K562 (cell line): ENCODE results near the gene MFSD2B. TPM values are rescaled to one million over a fixed set of nuclear protein-coding genes. Genes with fewer than 3 reads are reported as not detected.

Experiments used
- CEBPZ ChIP-seq: fragments of 150-350 bp; IDR thresholded peaks from 2 replicates; pipeline ENCODE4 v1.6.1; 2014; ENCODE audit warnings: low read depth, mild to moderate bottlenecking, low read length, borderline replicate concordance
- CHD4 ChIP-seq: fragments of 200-600 bp; sonication (generic); IDR thresholded peaks from 3 replicates; pipeline ENCODE4 v1.6.1; 2012; ENCODE audit warnings: low read depth, mild to moderate bottlenecking, mixed read lengths, low read length, inconsistent platforms; ENCODE audit not compliant: insufficient read depth, insufficient replicate concordance, poor library complexity, severe bottlenecking
- COPS2 ChIP-seq: fragments of 450-650 bp; conservative IDR thresholded peaks from 2 replicates; pipeline ENCODE4 v1.6.1; 2016; ENCODE audit warnings: mild to moderate bottlenecking, moderate library complexity
- HBP1 ChIP-seq: fragments of 450-650 bp; formaldehyde crosslinking; IDR thresholded peaks from 2 replicates; pipeline ENCODE4 v1.4.0; 2022; ENCODE audit warnings: missing genetic modification characterization
- KAT8 ChIP-seq: fragments of 450-650 bp; IDR thresholded peaks from 2 replicates; pipeline ENCODE4 v1.6.1; 2016; ENCODE audit warnings: low read depth, mild to moderate bottlenecking
- MYBL2 ChIP-seq, 2 experiments: fragments of 450-650 bp in 1 of 2; sonication (generic) in 1 of 2; formaldehyde crosslinking in 1 of 2; IDR thresholded peaks; 2 replicates each; pipeline versions ENCODE4 v1.6.1 to v1.8.1; 2017 to 2022; ENCODE audit warnings: borderline replicate concordance in 1 of 2, inconsistent platforms in 1 of 2, low read depth in 1 of 2, mild to moderate bottlenecking in 1 of 2, missing genetic modification reagents in 1 of 2, moderate library complexity in 1 of 2
- NCOA2 ChIP-seq, 2 experiments: fragments of 450-650 bp; IDR thresholded peaks; 2 replicates each; pipeline ENCODE4 v1.6.1; 2018; ENCODE audit warnings: mild to moderate bottlenecking in 2 of 2, moderate library complexity in 1 of 2; ENCODE audit not compliant: partially characterized antibody in 2 of 2
- NFYB ChIP-seq: IDR thresholded peaks from 2 replicates; pipeline ENCODE4 v1.6.1; 2011; ENCODE audit warnings: mild to moderate bottlenecking, moderate library complexity; ENCODE audit not compliant: insufficient read length; ENCODE audit errors: extremely low read depth
- NKRF ChIP-seq: fragments of 450-650 bp; IDR thresholded peaks from 2 replicates; pipeline ENCODE4 v1.6.1; 2016; ENCODE audit warnings: borderline replicate concordance
- POLR2A ChIP-seq: fragments of 450-650 bp; conservative IDR thresholded peaks from 2 replicates; pipeline ENCODE4 v1.6.1; 2016
- PTTG1 ChIP-seq: fragments of 450-650 bp; IDR thresholded peaks from 2 replicates; pipeline ENCODE4 v1.6.1; 2016; ENCODE audit warnings: low read depth, mild to moderate bottlenecking, missing genetic modification characterization, missing compliant biosample characterization
- SMAD3 ChIP-seq: fragments of 450-650 bp; formaldehyde crosslinking; conservative IDR thresholded peaks from 2 replicates; pipeline ENCODE4 v1.4.0; 2020; ENCODE audit warnings: mild to moderate bottlenecking
- TEAD2 ChIP-seq: fragments of 450-650 bp; IDR thresholded peaks from 2 replicates; pipeline ENCODE4 v1.6.1; 2016; ENCODE audit warnings: missing genetic modification characterization, control low read depth, missing compliant biosample characterization
- THRA ChIP-seq: fragments of 450-650 bp; IDR thresholded peaks from 2 replicates; pipeline ENCODE4 v1.6.1; 2017; ENCODE audit warnings: mild to moderate bottlenecking, moderate library complexity
- polyA plus RNA-seq, 8 experiments: library from polyadenylated mRNA; depleted of rRNA in 4 of 8; stranded (reverse) in 5 of 8; unstranded in 3 of 8; fragments of >200 nt; fragmentation: Nextera tagmentation in 2 of 8; fragmentation: Illumina TruSeq in 1 of 8; extraction: Ambion mirVana in 2 of 8; extraction: Trizol in 1 of 8; gene quantifications; 2 replicates each; pipeline versions ENCODE4 v1.2.1 to v1.2.3, GENCODE V29; 2011 to 2014; ENCODE audit warnings: inconsistent platforms in 1 of 8, missing spikeins in 1 of 8
- total RNA-seq, 7 experiments: library from RNA; depleted of rRNA in 6 of 7; stranded (reverse); fragments of >200 nt in 6 of 7; fragmentation: Illumina TruSeq in 2 of 7; extraction: Trizol in 2 of 7; gene quantifications; 2 replicates each; pipeline versions ENCODE4 v1.2.1 to v1.2.3, GENCODE V29; 2011 to 2021; ENCODE audit warnings: low replicate concordance in 1 of 7
- TF ChIP-seq, protein P1 (sequence below): IDR thresholded peaks from 2 replicates; pipeline ENCODE4 v1.6.1; 2014; ENCODE audit warnings: antibody characterized with exemption

Gene MFSD2B
- total and polyA plus RNA-seq, 9 of the 15 experiments (the other 6 are each of a cell fraction or from before 2014, with no cell fraction given) = 2.6 to 10.9 (median 6.8) TPM

GRCh38 chr2:24009680-24010476 lies at the start of gene MFSD2B (continued):
- peak; percentile 53; the same call in 1 of the 2 replicates for TF ChIP-seq SMAD3 (CRISPR knock-in tag)
- no peak for TF ChIP-seq MYBL2 (IDR thresholded peaks at IDR 0.05; ENCODE audit: low read depth)
- TF ChIP-seq MYBL2 (CRISPR knock-in tag; IDR thresholded peaks at IDR 0.05; ENCODE audit: borderline replicate concordance) = no peak
- no peak for TF ChIP-seq NKRF
- TF ChIP-seq TEAD2 = no peak
- no peak for TF ChIP-seq COPS2
- TF ChIP-seq KAT8 = no peak
- TF ChIP-seq NCOA2 (IDR thresholded peaks at IDR 0.05; ENCODE audit: partially characterized antibody in 2 of 2) = no peak
- no peak for TF ChIP-seq CHD4
- TF ChIP-seq PTTG1 (tag) = no peak
- no peak for TF ChIP-seq POLR2A
- TF ChIP-seq THRA = no peak
- TF ChIP-seq CEBPZ = no peak
- TF ChIP-seq, protein P1, sequence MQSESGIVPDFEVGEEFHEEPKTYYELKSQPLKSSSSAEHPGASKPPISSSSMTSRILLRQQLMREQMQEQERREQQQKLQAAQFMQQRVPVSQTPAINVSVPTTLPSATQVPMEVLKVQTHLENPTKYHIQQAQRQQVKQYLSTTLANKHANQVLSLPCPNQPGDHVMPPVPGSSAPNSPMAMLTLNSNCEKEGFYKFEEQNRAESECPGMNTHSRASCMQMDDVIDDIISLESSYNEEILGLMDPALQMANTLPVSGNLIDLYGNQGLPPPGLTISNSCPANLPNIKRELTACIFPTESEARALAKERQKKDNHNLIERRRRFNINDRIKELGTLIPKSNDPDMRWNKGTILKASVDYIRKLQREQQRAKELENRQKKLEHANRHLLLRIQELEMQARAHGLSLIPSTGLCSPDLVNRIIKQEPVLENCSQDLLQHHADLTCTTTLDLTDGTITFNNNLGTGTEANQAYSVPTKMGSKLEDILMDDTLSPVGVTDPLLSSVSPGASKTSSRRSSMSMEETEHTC = no peak
- no peak for TF ChIP-seq NFYB
- TF ChIP-seq HBP1 (CRISPR knock-in tag) = 0 out of 2 replicates have a peak, but pooled peaks have one; percentile 73
